Hematopoietic multipotent progenitor cell treated with erythropoietin and hydrocortisone succinate and interleukin-3 and kit ligand, for 17 days (in vitro differentiated cells): ENCODE measurements around the gene RAD9A.

Experiments used
- DNase-seq: peaks from one replicate; pipeline ENCODE4 v3.0.0-alpha.2; 2015; ENCODE audit warnings: low spot score

The RAD9A gene

GRCh38 chr11:67375320-67376055 lies 16.3 kb upstream of the RAD9A start:
- no peak for DNase-seq

GRCh38 chr11:67376063-67376820 lies 15.5 kb upstream of the RAD9A start:
- DNase-seq = no peak

DNA sequence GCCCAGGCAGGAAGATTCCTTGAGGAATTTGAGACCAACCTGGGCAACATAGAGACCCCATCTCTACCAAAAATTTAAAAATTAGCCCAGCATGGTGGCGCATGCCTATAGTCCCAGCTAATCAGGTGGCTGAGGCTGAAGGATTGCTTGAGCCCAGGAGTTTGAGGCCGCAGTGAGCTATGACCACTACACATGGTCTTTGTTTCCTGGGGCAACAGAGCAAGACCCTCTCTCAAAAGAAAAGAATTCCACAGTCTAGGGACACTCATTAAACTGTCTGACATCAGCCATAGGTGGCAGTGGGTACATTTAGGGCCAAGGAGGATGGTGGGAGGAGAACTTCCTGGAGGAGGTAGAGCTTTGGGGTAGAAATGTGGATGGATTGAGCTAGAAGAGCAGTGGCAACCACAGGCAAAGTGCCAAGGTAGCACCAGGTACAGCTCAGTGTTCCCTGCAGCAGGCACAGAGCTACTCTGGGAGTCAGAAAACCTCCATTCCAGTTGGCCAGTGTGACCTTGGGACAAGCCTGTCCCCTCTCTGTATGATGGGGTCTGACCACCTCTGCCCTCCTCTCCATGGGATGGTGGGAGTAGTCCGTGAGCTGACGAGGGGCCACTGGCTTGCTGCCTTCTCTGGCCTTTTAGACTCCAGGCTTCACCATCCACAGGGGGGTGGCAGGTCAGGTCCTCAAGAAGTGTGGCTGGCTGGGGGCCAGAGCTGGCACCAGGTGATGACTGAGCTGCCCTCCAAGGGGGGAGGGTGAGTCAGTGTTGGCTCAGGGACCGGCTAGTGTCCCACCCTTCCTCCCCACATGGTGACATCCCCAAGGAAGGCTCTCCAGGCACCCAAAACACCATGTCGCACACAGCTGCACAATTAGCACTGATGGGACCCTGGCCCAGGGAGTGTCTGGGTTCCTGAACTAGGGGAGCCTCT lies 14.6 kb upstream of the RAD9A start:
- DNase-seq = no peak

GRCh38 chr11:67378544-67378943 lies 13.2 kb upstream of the RAD9A start:
- no peak for DNase-seq

- peak; percentile 57 for DNase-seq
Measured at GRCh38 chr11:67379061-67380058, 12.4 kb upstream of the RAD9A start.

DNA sequence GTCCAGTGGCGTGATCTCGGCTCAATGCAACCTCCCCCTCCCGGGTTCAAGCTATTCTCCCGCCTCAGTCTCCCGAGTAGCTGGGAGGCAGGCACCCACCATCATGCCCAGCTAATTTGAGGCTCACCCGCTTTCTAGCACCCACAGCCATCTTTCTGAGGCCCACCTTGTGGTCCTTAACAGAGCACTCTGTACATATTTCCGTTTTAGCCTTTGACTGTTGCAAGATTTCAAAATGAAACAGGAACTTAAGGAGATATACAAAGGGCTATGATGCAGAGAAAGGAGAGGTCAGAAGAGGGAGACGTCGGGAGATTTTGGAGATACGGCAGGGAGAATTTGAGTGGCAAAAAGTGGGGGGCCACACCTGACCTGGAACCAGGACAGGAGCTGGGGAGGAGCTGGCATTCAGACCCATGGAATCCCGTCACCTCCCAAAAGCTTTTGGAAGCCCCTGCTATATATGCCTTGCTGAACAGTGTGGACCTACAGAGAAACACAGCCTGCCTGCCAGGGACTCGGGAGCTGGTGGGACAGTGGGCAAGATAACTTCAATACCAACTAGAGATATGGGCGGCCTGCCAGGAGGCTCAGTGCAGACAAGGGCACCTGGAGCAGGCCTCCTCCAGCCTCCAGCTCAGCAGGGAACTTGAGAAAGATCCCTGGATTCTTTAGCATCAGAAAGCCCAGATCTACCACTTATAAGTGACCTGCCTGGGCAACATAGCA lies 10.4 kb upstream of the RAD9A start:
- no peak for DNase-seq

DNA sequence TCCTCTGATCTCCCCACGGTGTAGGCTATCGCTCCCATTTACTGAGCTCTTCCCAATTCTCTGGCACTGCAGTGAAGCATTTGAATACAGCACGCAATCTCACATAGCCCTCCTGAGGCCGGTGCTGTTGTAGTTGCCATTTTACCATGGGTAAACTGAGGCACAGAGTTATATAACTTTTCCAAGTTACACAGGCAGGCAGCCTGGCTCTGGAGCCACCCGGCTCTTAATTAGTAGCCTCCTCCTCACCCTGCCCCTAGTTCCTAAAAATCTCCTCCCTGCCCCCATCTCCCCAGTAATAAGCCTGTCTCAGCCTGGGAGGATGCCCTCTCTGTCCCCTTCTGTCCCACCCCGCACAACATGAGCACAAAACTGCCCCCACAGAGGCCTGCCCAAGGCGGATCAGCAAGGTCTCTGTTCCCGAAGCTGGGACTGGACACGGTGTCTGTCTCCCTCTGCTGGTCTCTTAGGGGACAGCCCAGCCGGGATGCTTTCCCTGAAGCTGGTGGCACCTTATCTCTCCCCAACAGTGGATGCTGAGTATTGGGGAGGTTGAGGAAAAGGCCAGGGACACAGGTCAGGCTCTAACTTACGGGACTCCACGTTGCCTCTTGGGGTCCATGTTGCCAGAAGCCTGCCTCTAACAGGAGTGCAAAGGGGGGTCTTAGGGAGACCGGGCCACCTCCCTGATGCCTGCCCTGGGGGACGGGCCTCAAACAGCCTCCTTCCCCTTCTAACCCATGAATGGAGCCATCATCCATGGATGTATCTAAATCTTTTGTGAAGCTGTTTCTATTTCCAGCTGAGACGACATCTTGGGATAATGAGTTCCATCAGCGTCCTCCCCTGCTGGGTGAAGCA lies 9.3 kb upstream of the RAD9A start:
- DNase-seq = peak; percentile 91

GRCh38 chr11:67384851-67385366 lies 6.9 kb upstream of the RAD9A start:
- DNase-seq = no peak

DNA sequence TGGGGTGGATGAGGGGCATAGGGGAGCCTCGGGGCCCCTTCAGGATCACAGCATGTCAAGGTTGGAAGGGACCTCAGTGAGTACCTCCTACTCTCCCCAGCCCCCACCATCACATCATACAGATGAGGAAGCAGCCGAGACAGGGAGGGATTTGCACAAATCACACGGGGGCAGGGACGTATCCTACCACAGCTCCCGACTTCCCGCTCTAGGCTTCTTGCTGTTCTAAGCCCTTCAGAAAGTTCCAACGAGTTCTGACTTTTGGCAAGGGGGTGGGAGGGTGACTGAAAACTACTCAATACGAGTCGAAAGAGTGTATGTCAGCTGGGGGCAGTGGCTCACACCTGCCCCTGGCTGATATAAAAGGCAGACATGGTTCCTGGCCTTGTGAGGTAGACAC lies 4.7 kb upstream of the RAD9A start:
- no peak for DNase-seq

DNA sequence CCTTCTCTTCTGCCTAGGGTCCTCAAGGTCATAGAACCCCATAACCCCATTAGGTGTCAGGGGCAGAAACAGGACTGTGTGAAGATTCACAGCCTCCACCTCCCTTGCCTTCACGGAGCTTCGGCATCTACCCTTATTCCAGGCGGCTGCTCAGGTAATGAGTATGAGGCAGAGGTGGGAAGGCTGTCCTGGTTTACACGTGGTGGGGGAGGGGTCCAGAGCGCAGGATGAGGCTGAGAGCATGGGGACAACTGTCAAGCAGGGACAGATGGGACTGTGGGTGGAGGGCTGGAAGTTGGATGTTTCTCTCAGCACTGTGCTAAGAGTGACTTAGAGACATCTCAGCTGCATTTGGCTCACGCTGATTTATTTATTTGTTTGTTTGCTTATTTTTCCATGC lies 4.3 kb upstream of the RAD9A start:
- DNase-seq = no peak

DNA sequence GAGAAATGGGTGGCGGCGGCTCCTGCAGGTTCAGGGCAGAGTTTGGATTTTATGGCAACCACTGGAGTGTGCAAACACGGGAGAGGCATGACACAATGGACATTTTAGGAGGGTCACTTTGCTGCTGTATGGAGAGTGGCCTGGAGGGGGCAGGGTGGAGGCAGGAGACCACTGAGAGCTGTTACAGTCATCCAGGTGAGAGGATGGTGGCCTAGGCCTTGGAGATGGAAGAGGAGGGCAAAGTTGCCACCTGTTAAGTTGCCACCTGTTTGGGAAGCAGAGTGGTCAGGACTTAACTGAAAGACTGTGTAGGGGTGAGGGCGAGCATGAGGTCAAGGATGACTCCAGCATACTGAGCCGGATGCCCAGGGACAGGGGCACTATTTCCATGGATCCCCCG lies 2.3 kb upstream of the RAD9A start:
- DNase-seq = peak; percentile 54

DNA sequence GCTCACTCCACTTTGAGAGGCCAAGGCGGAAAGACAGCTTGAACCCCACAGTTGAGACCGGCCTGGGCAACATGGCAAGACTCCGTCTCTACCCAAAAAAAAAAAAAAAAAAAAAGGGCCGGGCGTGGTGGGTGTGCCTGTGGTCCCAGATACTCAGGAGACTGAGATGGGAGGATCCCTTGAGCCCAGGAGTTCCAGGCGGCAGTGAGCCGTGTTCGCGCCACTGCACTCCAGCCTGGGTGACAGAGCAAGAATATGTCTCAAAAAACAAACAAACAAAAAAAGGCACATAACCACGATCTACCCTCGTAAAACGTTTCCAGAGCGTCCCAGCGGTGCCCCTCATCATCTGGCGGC lies 861 bp upstream of the RAD9A start:
- peak; percentile 68 for DNase-seq

DNA sequence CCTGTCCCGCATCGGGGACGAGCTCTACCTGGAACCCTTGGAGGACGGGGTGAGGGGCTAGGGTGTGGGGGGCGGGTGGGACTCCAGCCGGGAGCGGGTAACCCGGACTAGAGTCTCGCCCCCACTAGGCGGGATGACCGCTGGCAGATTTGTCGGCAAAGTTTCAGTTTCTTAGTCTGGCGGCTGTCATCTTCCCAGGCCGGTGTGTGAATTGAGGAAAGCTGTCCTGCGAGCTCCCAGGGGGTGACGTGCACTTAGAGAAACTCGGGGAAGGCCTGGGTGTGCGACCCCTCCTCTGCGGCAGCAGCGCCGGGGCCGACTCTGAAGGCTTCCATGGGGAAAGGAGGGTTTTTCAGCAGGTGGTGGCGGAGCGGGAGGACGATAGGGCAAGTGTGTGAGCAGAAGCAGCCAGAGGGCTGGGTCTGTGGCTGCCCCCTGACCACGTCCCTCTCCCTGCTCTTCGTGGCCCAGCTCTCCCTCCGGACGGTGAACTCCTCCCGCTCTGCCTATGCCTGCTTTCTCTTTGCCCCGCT lies 463 bp downstream of the RAD9A start:
- DNase-seq = no peak

GRCh38 chr11:67393437-67393836 lies 1.7 kb downstream of the RAD9A start:
- no peak for DNase-seq

GRCh38 chr11:67393990-67394389 lies 2.2 kb downstream of the RAD9A start:
- DNase-seq = no peak

DNA sequence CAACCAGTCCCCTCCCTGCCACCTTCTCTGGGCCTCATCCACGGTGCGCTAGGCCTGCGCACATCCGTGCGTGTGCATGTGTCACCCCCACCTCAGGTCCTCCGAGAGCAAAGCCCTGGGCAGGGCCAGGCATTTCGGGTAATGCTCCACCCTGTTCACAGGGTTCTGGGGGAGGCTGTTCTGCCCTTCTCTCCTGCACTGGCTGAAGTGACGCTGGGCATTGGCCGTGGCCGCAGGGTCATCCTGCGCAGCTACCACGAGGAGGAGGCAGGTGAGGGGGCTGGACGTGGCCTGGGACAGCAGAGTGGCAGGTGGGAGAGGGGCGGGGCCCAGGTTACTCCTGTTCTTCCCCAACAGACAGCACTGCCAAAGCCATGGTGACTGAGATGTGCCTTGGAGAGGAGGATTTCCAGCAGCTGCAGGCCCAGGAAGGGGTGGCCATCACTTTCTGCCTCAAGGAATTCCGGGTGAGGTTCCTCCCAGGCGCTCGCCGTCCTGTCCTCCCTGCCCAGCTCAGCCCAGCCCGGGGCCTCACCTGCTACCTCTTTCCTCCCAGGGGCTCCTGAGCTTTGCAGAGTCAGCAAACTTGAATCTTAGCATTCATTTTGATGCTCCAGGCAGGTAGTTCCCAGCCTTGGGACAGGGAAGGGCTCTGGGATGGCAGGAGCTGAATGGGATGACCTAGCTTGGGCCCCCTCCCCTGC lies 3.9 kb downstream of the RAD9A start:
- DNase-seq = no peak

DNA sequence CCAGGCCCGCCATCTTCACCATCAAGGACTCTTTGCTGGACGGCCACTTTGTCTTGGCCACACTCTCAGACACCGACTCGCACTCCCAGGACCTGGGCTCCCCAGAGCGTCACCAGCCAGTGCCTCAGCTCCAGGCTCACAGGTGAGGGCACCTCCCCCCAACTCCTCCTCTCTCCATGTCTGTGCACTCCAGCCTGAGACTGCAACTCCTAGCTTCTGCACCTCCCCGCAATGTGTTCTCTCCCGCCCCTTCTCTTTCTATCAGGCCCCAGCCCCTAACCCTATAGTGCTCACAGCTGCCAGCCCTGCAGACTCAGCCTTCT lies 4.4 kb downstream of the RAD9A start:
- no peak for DNase-seq

DNA sequence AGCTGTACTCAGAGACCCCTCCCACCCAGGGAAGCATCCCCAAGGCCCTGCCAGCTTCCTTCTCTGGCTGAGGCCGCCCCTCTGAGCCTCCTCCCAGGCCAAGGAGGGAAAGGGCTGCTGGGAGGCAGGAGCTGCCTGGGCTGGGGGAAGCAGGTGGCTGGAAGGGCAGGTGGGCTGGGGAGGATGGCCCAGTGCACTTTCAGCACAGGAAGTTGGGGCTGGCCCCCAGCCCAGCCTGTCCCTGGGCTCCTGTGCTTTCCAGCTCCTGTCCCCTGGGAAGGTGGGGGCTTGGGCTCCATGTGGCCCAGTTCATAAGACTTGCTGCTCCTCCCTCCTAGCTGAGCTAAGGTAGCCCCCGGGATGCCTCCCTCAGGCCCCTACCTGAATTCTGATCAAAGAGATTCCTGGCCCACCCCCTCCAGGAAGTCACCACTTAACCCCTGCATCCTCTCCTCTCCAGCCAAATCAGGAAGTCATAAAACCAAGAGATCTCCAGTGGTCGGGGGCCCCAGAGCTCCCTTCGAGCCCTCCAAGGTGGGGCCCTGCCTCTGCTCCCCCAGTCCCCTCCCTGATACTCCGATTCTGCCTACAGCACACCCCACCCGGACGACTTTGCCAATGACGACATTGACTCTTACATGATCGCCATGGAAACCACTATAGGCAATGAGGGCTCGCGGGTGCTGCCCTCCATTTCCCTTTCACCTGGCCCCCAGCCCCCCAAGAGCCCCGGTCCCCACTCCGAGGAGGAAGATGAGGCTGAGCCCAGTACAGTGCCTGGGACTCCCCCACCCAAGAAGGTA lies 5.0 kb downstream of the RAD9A start:
- no peak for DNase-seq
